HEK293 (cell line): ENCODE measurements around the gene PRPF4.

Experiments
- KLF1 ChIP-seq: fragments of 450-650 bp; formaldehyde crosslinking; IDR thresholded peaks from 2 replicates; pipeline ENCODE4 v1.5.1; 2016; ENCODE audit warnings: missing biosample characterization, missing genetic modification characterization
- PRDM1 ChIP-seq: fragments of 450-650 bp; formaldehyde crosslinking; IDR thresholded peaks from 2 replicates; pipeline ENCODE4; 2016; ENCODE audit warnings: missing biosample characterization, missing genetic modification characterization
- SCRT1 ChIP-seq: fragments of 450-650 bp; formaldehyde crosslinking; IDR thresholded peaks from 2 replicates; pipeline ENCODE4 v1.5.1; 2016; ENCODE audit warnings: missing biosample characterization, missing genetic modification characterization, borderline replicate concordance
- TCF7L2 ChIP-seq: IDR thresholded peaks from 2 replicates; pipeline ENCODE4 v1.6.1; 2011; ENCODE audit warnings: low read depth, mild to moderate bottlenecking, inconsistent platforms, low read length, moderate library complexity, borderline replicate concordance
- YY1 ChIP-seq: fragments of 450-650 bp; formaldehyde crosslinking; IDR thresholded peaks from 2 replicates; pipeline ENCODE4 v1.5.1; 2018; ENCODE audit warnings: missing biosample characterization, missing genetic modification characterization
- ZBTB11 ChIP-seq: fragments of 450-650 bp; formaldehyde crosslinking; conservative IDR thresholded peaks from 2 replicates; pipeline ENCODE4 v1.5.1; 2016; ENCODE audit warnings: low read depth, missing biosample characterization, missing genetic modification characterization
- ZBTB7A ChIP-seq: fragments of 450-650 bp; formaldehyde crosslinking; IDR thresholded peaks from 2 replicates; pipeline ENCODE4 v1.5.1; 2016; ENCODE audit warnings: low read depth, missing biosample characterization, missing genetic modification characterization
- ZNF114 ChIP-seq: fragments of 450-650 bp; formaldehyde crosslinking; IDR thresholded peaks from 2 replicates; pipeline ENCODE4 v1.5.0; 2017; ENCODE audit warnings: missing biosample characterization, missing genetic modification characterization
- ZNF274 ChIP-seq, 2 experiments: fragments of 200-500 bp in 1 of 2; fragments of 450-650 bp in 1 of 2; sonication (Bioruptor generic) in 1 of 2; formaldehyde crosslinking in 1 of 2; IDR thresholded peaks; 2 replicates each; pipeline versions ENCODE4 v1.5.1 to v1.6.1; 2014 to 2016; ENCODE audit warnings: borderline replicate concordance in 1 of 2, inconsistent platforms in 1 of 2, low read length in 1 of 2, missing biosample characterization in 1 of 2, missing genetic modification characterization in 1 of 2
- ZNF48 ChIP-seq: fragments of 450-650 bp; formaldehyde crosslinking; IDR thresholded peaks from 2 replicates; pipeline ENCODE4 v1.5.1; 2016; ENCODE audit warnings: missing biosample characterization, missing genetic modification characterization
- ZNF561 ChIP-seq: fragments of 450-650 bp; IDR thresholded peaks from 2 replicates; pipeline ENCODE4 v1.5.1; 2018; ENCODE audit warnings: missing biosample characterization, missing genetic modification characterization, borderline replicate concordance
- ZNF76 ChIP-seq: fragments of 450-650 bp; formaldehyde crosslinking; IDR thresholded peaks from 2 replicates; pipeline ENCODE4; 2016; ENCODE audit warnings: low read depth, missing biosample characterization, missing genetic modification characterization, borderline replicate concordance
- TF ChIP-seq, protein P1 (sequence below): fragments of 450-650 bp; formaldehyde crosslinking; IDR thresholded peaks from 2 replicates; pipeline ENCODE4 v1.5.1; 2016; ENCODE audit warnings: missing biosample characterization, missing genetic modification characterization
- TF ChIP-seq, protein P2 (sequence below): fragments of 450-650 bp; formaldehyde crosslinking; IDR thresholded peaks from 2 replicates; pipeline ENCODE4 v1.5.1; 2016; ENCODE audit warnings: missing biosample characterization, missing genetic modification characterization

DNA sequence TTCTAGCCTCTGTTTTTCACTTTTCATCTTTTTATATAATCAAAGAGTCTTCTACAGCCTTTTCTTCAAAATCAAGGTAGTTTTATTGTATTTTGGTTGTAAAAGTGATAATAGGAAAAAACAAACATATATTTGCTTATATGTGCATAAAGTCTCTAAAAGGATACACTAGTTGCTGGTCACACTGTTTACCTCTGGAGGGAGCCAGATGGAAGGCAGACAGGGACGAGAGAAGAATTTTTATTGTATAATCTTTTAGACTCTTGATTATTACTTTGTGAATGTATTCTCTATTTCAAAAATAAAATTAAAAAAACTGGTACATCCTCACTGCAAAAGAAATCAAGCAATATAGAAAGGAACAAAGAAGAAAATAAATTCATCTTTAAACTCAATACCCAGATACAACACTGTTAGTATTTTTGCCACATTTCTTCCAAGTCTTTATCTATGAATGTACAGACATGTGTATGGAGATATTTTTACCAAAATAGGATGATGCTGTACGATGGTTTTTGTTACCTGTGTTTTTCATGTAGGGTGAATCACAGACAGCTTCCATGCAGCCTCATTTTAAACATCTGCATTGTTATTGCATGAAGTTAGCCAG is 33.9 kb downstream of the PRPF4 start:
- TF ChIP-seq ZNF76 (tag by site-specific recombination) = no peak
- TF ChIP-seq KLF1 = no peak
- no peak for TF ChIP-seq ZBTB11 (tag by site-specific recombination)
- TF ChIP-seq ZBTB7A = no peak
- no peak for TF ChIP-seq ZNF48
- no peak for TF ChIP-seq ZNF274 (IDR thresholded peaks at IDR 0.05; ENCODE audit: low read length)
- TF ChIP-seq ZNF274 (tag by site-specific recombination; IDR thresholded peaks at IDR 0.05; ENCODE audit: borderline replicate concordance) = no peak
- TF ChIP-seq ZNF561 (tag by site-specific recombination) = no peak
- no peak for TF ChIP-seq PRDM1 (tag by site-specific recombination)
- TF ChIP-seq, protein P1, sequence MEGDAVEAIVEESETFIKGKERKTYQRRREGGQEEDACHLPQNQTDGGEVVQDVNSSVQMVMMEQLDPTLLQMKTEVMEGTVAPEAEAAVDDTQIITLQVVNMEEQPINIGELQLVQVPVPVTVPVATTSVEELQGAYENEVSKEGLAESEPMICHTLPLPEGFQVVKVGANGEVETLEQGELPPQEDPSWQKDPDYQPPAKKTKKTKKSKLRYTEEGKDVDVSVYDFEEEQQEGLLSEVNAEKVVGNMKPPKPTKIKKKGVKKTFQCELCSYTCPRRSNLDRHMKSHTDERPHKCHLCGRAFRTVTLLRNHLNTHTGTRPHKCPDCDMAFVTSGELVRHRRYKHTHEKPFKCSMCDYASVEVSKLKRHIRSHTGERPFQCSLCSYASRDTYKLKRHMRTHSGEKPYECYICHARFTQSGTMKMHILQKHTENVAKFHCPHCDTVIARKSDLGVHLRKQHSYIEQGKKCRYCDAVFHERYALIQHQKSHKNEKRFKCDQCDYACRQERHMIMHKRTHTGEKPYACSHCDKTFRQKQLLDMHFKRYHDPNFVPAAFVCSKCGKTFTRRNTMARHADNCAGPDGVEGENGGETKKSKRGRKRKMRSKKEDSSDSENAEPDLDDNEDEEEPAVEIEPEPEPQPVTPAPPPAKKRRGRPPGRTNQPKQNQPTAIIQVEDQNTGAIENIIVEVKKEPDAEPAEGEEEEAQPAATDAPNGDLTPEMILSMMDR (tag by site-specific recombination) = no peak; the same call in 1 of the 2 replicates
- TF ChIP-seq TCF7L2 = no peak
- no peak for TF ChIP-seq YY1 (tag by site-specific recombination)
- TF ChIP-seq SCRT1 (tag by site-specific recombination) = no peak
- TF ChIP-seq ZNF114 = no peak
- TF ChIP-seq, protein P2, sequence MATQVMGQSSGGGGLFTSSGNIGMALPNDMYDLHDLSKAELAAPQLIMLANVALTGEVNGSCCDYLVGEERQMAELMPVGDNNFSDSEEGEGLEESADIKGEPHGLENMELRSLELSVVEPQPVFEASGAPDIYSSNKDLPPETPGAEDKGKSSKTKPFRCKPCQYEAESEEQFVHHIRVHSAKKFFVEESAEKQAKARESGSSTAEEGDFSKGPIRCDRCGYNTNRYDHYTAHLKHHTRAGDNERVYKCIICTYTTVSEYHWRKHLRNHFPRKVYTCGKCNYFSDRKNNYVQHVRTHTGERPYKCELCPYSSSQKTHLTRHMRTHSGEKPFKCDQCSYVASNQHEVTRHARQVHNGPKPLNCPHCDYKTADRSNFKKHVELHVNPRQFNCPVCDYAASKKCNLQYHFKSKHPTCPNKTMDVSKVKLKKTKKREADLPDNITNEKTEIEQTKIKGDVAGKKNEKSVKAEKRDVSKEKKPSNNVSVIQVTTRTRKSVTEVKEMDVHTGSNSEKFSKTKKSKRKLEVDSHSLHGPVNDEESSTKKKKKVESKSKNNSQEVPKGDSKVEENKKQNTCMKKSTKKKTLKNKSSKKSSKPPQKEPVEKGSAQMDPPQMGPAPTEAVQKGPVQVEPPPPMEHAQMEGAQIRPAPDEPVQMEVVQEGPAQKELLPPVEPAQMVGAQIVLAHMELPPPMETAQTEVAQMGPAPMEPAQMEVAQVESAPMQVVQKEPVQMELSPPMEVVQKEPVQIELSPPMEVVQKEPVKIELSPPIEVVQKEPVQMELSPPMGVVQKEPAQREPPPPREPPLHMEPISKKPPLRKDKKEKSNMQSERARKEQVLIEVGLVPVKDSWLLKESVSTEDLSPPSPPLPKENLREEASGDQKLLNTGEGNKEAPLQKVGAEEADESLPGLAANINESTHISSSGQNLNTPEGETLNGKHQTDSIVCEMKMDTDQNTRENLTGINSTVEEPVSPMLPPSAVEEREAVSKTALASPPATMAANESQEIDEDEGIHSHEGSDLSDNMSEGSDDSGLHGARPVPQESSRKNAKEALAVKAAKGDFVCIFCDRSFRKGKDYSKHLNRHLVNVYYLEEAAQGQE = no peak
